Esophagus squamous epithelium (tissue), 4 donors: Measurements from ENCODE around the gene GPX5.

Experiments
- POLR2A ChIP-seq, 4 donors: fragments of 450-650 bp; IDR thresholded peaks; one replicate each; pipeline ENCODE4 v1.6.1; 2017; ENCODE audit warnings: antibody characterized with exemption in 4 of 4, mild to moderate bottlenecking in 4 of 4, moderate library complexity in 3 of 4
- TF ChIP-seq, protein P1 (sequence below), 6 experiments: fragments of 450-650 bp in 4 of 6; fragments of 200-600 bp in 2 of 6; sonication (generic) in 2 of 6; IDR thresholded peaks; one replicate each; pipeline ENCODE4 v1.5.1; 2016 to 2019; ENCODE audit warnings: antibody characterized with exemption in 6 of 6, mild to moderate bottlenecking in 4 of 6, moderate library complexity in 4 of 6

DNA sequence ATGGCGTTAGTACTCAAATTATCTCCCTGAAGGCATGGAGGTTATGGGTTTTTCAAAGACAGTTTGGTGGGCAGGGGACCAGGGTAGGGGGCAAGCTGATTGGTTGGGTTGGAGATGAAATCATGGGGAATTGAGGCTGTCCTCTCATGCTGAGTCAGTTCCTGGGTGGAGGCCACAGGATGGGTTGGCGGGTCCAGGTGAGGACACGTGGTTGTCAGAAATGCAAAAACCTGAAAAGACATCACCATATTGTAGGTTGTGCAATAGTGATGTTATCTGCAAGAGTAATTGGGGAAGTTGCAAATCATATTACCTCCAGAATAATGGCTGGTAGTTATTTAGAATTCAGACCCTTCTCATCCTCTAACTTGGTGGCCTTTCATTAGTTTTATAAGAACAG is 40.2 kb upstream of the GPX5 start:
- TF ChIP-seq, protein P1, sequence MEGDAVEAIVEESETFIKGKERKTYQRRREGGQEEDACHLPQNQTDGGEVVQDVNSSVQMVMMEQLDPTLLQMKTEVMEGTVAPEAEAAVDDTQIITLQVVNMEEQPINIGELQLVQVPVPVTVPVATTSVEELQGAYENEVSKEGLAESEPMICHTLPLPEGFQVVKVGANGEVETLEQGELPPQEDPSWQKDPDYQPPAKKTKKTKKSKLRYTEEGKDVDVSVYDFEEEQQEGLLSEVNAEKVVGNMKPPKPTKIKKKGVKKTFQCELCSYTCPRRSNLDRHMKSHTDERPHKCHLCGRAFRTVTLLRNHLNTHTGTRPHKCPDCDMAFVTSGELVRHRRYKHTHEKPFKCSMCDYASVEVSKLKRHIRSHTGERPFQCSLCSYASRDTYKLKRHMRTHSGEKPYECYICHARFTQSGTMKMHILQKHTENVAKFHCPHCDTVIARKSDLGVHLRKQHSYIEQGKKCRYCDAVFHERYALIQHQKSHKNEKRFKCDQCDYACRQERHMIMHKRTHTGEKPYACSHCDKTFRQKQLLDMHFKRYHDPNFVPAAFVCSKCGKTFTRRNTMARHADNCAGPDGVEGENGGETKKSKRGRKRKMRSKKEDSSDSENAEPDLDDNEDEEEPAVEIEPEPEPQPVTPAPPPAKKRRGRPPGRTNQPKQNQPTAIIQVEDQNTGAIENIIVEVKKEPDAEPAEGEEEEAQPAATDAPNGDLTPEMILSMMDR (IDR thresholded peaks at IDR 0.05), result no peak
- no peak for TF ChIP-seq POLR2A (IDR thresholded peaks at IDR 0.05)
